NCI-H146 treated with DMSO at 0.1 percent for 48 hours (cell line): Measurements from ENCODE around the gene ZNF653.

Source experiments
- DNase-seq: peaks from one replicate; lab custom pipeline; 2025; ENCODE audit not compliant: unreplicated experiment; lab: John Stamatoyannopoulos, UW

ZNF653 gene, protein sequence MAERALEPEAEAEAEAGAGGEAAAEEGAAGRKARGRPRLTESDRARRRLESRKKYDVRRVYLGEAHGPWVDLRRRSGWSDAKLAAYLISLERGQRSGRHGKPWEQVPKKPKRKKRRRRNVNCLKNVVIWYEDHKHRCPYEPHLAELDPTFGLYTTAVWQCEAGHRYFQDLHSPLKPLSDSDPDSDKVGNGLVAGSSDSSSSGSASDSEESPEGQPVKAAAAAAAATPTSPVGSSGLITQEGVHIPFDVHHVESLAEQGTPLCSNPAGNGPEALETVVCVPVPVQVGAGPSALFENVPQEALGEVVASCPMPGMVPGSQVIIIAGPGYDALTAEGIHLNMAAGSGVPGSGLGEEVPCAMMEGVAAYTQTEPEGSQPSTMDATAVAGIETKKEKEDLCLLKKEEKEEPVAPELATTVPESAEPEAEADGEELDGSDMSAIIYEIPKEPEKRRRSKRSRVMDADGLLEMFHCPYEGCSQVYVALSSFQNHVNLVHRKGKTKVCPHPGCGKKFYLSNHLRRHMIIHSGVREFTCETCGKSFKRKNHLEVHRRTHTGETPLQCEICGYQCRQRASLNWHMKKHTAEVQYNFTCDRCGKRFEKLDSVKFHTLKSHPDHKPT

DNA sequence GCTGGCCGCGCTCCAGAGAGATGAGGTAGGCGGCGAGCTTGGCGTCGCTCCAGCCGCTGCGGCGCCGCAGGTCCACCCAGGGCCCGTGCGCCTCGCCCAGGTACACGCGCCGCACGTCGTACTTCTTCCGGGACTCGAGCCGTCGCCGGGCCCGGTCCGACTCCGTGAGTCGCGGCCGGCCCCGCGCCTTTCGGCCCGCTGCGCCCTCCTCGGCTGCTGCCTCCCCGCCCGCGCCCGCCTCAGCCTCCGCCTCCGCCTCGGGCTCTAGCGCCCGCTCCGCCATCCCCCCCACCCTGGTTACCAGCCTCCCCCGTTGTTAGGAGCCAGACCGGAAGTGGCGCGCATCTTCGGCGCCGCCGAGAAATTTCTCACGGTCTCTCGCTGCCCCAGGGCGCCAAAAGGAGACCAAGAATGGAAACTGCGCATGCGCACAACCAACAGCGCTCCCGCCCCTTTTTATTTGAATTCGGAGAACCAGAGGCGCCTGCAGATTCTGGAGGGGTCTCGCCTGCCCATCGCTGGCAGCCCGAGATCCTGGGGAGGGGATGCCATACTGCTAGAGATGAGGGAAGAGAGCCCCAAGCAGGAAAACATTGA, at the start of gene ZNF653:
Gene ZNF653, minus strand, starts transcription at position 336 of the 597 bp plus-strand sequence. Its CDS starts 53 bp downstream, at position 283.
- peak; percentile 94 for DNase-seq

DNA sequence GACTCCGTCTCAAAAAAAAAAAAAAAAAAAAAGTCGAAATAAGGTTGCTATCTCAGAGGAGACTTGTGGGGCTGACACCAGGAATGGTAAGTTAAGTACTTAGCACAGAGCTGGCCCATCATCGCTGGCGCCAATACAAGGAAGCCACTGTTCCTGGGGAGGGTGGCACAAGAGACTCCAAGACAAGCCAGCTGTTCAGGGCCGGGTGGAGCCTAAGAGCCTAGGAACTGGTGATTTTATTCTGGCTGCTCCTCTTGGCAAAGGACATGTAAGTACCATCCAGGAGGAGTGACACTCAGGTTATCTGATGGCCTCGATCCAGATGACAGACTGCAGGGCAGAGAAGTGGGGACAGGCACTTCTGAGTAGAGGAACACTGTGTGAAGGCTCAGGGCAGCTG, 49.6 kb upstream of the ZNF653 start:
- no peak for DNase-seq

- no peak for DNase-seq
Measured at GRCh38 chr19:11554160-11554559, 48.5 kb upstream of the ZNF653 start.

- no peak for DNase-seq
Measured at GRCh38 chr19:11552666-11553372, 47.2 kb upstream of the ZNF653 start.

DNA sequence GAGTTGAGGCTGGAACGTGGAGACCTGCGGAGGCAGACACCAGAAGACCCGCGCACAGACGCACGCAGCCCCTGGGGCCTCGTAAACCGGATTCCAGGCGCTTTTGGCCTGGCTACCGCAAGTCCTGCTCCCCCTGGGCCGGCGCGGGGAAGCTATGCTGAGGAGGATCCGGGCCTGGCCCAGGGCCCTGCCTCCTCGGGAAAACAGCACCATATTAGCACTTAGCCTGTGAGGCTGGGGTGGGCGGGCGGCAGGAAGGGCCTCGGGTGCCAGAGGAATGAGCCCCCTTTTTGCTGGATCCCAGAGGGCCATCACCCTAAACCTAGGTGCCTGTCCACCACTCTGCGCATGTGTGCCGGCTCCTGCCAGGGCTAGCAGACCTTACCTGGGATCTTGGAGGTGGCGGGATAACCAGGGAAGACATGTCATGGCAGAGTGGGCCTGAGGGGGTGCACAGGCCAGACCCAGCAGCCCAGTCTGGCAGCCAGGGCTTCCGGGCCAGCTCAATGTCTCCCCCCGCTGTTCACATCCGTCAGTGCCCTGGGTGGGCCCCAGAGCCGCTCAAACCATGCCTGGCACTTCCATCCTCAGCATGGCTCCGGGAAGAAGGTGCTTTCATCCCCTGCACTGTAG, 46.1 kb upstream of the ZNF653 start:
- no peak for DNase-seq

GRCh38 chr19:11550265-11550664, 44.6 kb upstream of the ZNF653 start:
- no peak for DNase-seq

DNA sequence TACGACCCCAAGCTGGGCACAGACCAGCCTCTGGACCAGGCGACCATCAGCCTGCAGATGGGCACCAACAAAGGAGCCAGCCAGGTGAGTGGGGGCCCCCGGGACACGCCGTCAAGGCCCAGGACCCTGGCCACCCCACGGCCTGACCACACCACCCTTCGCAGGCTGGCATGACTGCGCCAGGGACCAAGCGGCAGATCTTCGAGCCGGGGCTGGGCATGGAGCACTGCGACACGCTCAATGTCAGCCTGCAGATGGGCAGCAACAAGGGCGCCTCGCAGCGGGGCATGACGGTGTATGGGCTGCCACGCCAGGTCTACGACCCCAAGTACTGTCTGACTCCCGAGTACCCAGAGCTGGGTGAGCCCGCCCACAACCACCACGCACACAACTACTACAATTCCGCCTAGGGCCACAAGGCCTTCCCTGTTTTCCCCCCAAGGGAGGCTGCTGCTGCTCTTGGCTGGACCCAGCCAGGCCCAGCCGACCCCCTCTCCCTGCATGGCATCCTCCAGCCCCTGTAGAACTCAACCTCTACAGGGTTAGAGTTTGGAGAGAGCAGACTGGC, 43.8 kb upstream of the ZNF653 start:
- no peak for DNase-seq

- no peak for DNase-seq
Measured at GRCh38 chr19:11547929-11548700, 42.5 kb upstream of the ZNF653 start.

- DNase-seq = no peak
Measured at GRCh38 chr19:11541238-11541637, 35.6 kb upstream of the ZNF653 start.

- no peak for DNase-seq
Measured at GRCh38 chr19:11540645-11541044, 35.0 kb upstream of the ZNF653 start.

- DNase-seq = no peak
Measured at GRCh38 chr19:11539495-11540365, 34.1 kb upstream of the ZNF653 start.

GRCh38 chr19:11538232-11539036, 32.8 kb upstream of the ZNF653 start, which contains the start of gene CNN1:
Gene CNN1, plus strand, starts transcription at chr19:11538851. Its CDS starts 77 bp downstream, at chr19:11538928.
- no peak for DNase-seq

- peak; percentile 44 for DNase-seq
Measured at GRCh38 chr19:11535792-11536595, 30.4 kb upstream of the ZNF653 start.

DNA sequence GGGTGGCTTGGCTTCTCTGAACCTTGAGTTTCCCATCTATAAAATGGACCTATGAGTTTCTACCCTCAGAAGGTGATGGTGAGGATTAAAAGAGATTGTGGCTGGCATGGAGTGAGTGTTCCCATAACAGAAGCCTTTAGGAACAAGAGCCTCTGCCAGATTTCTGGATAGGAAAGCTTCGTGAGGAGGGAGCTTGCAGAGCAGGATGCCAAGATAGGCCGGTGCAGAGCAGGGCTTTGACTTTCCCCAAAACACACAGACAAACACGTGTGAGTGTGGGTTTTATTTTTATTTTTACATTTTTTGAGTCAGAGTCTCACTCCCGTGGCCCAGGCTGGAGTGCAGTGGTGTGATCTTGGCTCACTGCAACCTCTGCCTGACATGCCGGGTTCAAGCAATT, 29.3 kb upstream of the ZNF653 start:
- no peak for DNase-seq

DNA sequence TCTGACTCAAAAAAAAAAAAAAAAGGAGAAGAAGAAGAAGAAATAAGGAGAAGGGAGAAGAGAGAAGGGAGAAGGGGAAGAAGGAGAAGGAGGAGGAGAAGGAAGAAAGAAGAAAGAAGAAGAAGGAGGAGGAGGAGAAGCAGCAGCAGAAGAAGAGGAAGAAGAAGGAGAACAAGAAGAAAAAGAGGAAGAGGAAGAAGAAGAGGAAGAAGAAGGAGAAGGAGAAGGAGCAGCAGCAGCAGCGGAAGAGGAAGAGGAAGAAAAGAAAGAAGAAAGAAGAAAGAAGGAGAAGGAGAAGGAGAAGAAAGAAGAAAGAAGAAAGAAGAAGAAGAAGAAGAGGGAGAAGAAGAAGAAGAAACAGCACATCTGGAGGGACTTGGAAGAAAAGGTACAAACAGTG, 28.9 kb upstream of the ZNF653 start:
- no peak for DNase-seq

DNA sequence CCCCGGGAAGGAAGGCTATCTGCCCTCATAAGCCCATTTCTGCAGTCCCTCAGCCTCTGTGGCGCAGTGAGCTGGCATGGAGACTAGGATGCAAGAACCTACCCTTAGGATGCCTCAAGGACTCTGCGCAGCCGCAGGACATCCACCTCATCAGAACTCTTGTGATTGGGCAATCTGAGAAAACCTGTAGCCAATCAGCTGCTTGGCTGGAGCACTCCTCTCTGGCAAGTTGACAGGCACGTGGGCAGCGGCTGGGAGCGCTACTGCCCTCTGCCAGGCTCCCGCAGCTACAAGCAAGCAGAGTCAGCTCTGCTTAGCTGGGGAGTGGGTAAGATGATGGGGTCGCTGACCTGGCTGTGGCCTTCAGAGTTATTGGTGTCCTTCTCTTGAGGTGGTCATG, 24.8 kb upstream of the ZNF653 start:
- DNase-seq = peak; percentile 96
